AG09319 (cell line): ENCODE measurements around the gene FASTK.

ENCODE experiments used
- DNase-seq: peaks from one replicate; pipeline ENCODE4 v3.0.0-alpha.2; 2010; ENCODE audit warnings: low read depth; ENCODE audit errors: extremely low read depth
- CTCF ChIP-seq: IDR thresholded peaks from 2 replicates; pipeline ENCODE4 v1.5.1; 2011; ENCODE audit warnings: low read depth, mild to moderate bottlenecking, inconsistent platforms, low read length, moderate library complexity

The FASTK gene

GRCh38 chr7:151077705-151078232 is 2.8 kb downstream of the FASTK start:
- no peak for TF ChIP-seq CTCF
- no peak for DNase-seq

DNA sequence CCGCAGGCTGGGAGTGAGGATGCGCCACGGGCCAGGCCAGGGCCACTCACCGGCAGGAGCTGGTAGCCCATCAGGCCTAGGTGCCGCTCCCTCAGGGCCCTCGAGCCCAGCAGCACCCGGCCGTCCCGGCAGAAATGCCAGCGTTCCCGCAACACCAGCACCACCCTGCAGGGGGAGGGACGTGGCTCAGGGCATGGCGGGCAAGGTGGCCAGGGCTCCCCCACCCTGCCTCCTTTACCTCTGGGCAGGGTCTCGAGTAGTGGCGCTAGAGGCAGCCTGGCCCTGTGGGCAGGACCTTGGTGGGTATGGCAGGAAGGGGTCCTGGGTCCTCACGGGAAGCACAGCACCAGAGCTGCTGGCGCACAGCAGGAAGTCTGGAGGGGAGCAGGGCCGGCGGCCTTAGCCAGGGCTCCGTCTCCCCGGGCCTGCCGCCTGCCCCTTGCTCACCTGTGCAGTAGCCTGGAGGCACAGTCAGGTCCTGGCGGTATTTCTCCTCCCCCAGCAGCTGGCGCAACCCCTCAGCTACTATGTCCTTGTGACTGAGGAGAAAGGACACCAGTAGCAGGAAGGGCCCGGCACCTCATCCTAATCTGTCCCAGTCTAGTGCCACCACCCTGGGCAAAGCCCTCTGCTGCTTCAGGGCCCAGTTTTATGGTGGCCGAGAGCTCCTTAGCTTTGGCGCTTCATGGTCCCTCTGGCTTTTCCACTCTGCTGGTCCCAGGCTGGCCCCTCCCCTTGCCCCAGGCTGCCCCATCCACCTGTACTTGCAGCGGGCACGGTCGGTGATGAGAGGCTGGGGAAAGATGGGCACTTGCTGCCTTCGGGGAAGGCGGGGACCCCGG is 3.5 kb downstream of the FASTK start:
- DNase-seq: no peak
- TF ChIP-seq CTCF: peak; percentile 28

DNA sequence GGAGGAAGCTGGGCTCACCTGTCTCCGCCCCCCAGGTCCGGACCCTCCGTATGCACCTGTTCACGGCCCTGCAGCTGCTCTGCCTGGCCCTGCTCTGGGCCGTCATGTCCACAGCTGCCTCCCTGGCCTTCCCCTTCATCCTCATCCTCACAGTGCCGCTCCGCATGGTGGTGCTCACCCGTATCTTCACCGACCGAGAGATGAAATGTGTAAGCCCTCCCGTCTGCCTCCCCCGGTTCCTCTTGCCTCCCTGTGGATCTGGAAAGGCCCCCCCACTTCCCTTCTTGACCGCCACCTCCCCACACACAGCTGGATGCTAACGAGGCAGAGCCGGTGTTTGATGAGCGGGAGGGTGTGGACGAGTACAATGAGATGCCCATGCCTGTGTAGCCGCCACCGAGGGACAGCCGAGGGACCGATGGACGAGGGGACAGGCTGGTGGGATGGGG is 4.6 kb downstream of the FASTK start:
- TF ChIP-seq CTCF: no peak
- DNase-seq: no peak

DNA sequence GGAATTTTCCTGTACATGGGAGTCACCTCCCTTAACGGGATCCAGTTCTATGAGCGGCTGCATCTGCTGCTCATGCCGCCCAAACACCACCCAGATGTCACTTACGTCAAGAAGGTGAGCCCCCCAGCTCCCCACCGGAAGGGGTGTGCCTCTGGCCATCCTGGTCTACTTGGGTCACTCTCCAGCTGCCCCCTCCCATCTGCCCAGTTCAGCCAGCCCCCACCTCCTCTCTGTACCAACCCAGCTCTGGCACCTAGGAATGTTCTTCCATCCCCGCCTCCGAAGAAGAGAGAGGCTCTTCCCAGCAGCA is 5.0 kb downstream of the FASTK start:
- no peak for TF ChIP-seq CTCF

DNA sequence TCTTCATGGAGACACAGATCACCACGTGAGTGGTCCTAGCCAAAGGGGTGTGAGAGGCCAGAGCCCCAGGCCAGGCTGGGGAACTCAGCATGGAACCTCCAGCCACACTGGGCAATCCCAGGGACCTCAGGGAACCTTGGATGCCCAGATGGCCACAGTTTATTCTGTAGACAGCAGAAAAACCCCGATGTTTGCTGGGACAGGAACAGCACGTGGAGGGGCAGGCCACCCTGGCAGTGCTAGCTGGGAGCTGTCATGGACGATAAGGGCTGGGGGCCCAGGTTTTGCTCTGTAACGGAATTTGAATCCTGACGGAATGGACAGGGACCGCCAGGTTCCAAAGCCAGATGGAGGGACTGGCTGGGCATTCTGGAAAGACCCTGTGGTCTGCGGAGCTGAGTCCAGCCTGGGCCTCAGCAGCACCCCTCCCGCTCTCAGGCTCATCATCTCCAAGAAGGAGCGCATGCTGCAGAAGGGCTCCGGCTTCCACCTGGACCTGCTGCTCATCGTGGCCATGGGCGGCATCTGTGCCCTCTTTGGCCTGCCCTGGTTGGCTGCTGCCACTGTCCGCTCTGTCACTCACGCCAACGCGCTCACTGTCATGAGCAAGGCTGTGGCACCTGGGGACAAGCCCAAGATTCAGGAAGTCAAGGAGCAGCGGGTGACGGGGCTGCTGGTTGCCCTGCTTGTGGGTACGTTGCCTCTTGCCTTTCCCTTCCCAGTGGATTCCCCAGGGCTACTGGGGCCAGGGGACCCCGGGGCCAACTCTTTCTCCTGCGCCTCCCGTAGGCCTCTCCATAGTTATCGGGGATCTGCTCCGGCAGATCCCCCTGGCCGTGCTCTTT is 5.6 kb downstream of the FASTK start:
- no peak for DNase-seq
- no peak for TF ChIP-seq CTCF

More for the DNA sequence above, 5.0 kb downstream of the FASTK start:
- no peak for DNase-seq

DNA sequence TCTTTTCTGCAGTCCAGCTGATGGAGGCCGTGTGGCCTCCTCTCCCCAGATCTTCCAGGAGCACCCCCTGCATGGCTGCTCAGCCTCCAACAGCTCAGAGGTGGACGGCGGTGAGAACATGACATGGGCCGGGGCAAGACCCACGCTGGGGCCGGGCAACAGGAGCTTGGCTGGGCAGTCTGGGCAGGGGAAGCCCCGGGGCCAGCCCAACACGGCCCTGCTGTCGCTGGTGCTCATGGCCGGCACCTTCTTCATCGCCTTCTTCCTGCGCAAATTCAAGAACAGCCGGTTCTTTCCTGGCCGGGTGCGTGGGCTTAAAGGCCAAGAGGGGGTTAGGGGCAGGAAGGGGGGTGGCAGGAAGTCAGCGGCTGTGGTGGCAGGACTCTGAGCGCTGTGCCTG is 6.6 kb downstream of the FASTK start:
- no peak for DNase-seq
- TF ChIP-seq CTCF: no peak
